Endometrial microvascular endothelial cells (primary cell): Measurements from ENCODE around the gene ENTPD8. TPM values are rescaled to one million over a fixed set of nuclear protein-coding genes. Genes with fewer than 3 reads are reported as not detected.

ENCODE experiments used
- in situ Hi-C: cut with HindIII; loops from 2 replicates; pipeline ENCODE4 v1.10.0; 2017; ENCODE audit warnings: low sequenced_read_pairs, low pct_unique_long_range_greater_than_20kb; ENCODE audit errors: inconsistent ontology term
- total RNA-seq: library from RNA; depleted of rRNA; stranded (reverse); fragments of >200 nt; gene quantifications from one replicate; pipeline ENCODE4 v1.2.3, GENCODE V29; 2015; ENCODE audit errors: inconsistent ontology term

Gene ENTPD8
- total RNA-seq, 1 donor from 2014 or later, result not detected

GRCh38 chr9:137406085-137406760 lies 34.9 kb downstream of the ENTPD8 start:
- in situ Hi-C loops, result no loop called here

DNA sequence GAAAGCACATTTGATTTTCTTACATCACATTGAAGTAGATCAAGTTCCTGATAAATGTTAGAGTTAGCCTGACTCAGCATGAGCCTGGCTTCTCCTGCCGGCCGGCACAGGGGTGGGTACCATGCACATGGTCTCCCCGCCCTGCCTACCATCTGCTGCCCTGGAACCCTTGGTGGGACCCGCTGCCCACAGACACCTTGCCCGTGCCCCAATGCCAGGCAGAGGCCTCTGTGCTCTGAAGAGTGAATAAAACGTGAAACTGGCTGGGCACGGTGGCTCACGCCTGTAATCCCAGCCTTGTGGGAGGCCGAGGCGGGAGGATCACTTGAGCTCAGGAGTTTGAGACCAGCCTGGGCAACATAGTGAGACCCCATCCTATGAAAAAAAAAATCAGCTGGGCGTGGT lies 35.5 kb downstream of the ENTPD8 start:
- in situ Hi-C loops, result no loop called here

DNA sequence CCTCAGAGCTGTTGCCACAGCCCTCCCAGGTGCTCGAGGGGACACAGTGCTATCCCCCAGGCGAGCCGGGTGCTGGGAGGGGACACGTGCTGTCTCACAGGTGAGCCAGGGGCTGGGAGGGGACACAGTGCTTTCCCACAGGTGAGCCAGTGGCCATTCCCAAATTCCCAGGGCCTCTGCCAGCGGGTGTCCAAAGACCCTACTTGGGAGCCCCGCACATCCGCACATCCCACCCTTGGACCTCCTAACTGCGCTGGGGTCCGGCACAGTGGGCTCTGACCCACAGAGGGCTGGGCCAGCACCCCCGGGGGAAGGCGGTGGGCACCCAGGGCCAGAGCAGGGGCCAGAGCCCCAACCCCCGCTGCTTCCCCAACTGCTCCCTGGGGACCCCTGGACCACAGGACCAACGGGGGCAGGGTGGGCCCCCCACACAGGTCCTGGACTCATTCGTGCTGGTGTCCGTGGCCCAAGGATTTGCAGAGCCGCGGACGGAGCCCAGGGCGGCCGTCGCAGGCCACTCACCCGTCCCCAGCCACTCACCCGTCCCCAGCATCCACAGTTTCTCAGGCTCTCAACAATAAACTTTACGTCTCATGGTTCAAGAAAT lies 36.1 kb downstream of the ENTPD8 start:
- in situ Hi-C loops, result no loop called here

- in situ Hi-C loops, result no loop called here
These were observed 37.9 kb downstream of the ENTPD8 start for GRCh38 chr9:137403269-137403668.

- in situ Hi-C loops, result no loop called here
These were observed 38.4 kb downstream of the ENTPD8 start for GRCh38 chr9:137402746-137403145.

DNA sequence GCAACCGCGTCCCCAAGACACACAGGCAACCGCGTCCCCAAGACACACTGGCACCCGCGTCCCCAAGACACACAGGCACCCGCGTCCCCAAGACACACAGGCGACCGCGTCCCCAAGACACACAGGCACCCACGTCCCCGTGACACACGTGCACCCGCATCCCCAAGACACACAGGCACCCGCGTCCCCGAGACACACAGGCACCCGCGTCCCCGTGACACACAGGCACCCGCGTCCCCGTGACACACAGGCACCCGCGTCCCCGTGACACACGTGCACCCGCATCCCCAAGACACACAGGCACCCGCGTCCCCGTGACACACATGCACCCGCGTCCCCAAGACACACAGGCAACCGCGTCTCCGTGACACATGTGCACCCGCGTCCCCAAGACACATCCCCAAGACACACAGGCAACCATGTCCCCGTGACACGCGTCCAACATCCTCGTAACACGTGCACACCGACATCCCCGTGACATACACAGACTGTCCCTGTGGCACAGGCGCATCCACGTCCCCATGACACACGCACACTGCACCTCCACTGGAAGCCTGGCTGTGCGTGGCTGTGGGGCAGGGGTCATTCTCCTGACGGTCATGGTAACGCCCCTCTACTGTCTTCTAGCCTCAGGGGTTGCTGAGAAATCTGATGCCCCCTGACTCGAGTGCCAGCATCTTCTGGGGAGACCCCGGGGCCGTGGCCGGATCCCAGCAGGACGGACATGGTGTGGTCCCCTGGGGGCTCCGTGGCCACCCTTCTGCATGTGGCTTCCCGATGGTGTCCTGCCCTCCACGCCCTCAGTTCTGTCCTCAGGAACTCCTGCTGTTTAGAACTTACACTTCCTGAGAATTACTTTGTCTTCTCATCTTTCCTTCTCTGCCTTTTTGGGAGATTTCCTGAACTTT lies 42.3 kb downstream of the ENTPD8 start:
- in situ Hi-C loops, result no loop called here

GRCh38 chr9:137397675-137398423 lies 43.3 kb downstream of the ENTPD8 start:
- in situ Hi-C loops, result no loop called here

- in situ Hi-C loops, result no loop called here
These were observed 44.4 kb downstream of the ENTPD8 start for GRCh38 chr9:137396634-137397367.

GRCh38 chr9:137396227-137396626 lies 44.9 kb downstream of the ENTPD8 start:
- in situ Hi-C loops, result no loop called here

- in situ Hi-C loops, result no loop called here
These were observed 45.5 kb downstream of the ENTPD8 start for GRCh38 chr9:137395666-137396010.

GRCh38 chr9:137394866-137395665 lies 46.1 kb downstream of the ENTPD8 start:
- in situ Hi-C loops, result no loop called here

DNA sequence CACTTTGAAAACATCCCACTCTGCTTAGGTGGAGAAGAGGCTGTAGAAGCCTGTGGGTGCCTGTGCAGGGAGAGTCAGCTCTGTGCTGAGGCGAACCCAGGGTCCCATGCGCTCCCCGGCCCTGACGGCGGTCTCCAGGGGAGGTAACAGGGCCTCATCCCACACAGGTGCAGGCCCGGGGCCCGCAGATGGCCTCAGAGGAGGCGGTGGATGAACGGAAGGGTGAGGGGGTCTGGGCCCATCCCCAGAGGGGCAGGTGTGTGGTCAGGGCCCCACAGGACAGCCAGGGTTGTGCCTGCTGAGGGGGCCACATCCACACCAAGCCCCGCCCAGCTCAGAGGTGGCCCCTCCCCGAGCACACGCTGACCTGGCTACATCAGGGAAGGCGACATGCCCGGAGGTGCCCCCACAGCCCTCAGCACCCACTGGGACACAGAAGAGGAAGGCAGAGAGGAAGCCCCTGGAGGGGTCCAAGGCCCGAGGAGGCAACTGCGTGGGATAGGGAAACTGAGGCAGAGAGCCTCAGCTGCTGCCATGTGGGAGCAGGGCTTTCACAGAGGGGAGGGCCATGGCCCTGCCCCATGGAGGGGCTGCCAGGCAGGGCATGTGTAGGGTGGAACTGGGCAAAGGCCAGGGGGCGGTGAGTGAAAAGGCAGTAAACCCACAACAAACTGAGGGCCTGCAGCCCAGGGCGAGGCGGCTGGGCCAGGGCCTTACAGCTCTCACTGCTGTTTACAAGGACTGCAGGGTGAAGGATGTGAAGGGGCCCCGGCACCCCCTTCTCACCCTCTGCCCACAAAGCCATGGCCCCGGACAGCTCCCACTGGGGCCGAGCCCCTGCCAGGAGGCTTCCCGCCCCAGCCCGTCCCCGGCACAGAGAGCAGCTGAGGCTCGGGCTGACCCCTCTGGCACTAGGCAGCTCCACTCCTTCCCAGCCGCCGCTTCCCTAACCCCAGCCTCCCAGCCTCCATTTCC lies 47.7 kb downstream of the ENTPD8 start:
- in situ Hi-C loops, result no loop called here

- in situ Hi-C loops, result no loop called here
These were observed 48.7 kb downstream of the ENTPD8 start for GRCh38 chr9:137392232-137393007.

DNA sequence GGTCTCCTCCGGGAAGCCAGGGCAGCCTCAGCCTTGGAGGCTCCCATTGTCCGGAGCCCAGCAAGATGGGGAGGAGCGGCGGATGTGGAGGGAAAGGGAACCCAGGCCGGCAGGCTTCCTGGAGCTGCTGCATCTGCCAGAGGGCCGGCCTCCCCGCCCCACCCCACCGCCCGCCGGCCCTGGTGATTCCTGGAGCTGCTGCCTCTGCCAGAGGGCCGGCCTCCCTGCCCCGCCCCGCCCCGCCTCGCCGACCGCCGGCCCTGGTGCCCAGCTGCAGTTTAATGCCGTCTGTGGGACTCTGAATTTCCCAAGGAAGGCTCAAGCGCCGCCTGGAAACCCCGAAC lies 49.8 kb downstream of the ENTPD8 start:
- in situ Hi-C loops, result no loop called here

DNA sequence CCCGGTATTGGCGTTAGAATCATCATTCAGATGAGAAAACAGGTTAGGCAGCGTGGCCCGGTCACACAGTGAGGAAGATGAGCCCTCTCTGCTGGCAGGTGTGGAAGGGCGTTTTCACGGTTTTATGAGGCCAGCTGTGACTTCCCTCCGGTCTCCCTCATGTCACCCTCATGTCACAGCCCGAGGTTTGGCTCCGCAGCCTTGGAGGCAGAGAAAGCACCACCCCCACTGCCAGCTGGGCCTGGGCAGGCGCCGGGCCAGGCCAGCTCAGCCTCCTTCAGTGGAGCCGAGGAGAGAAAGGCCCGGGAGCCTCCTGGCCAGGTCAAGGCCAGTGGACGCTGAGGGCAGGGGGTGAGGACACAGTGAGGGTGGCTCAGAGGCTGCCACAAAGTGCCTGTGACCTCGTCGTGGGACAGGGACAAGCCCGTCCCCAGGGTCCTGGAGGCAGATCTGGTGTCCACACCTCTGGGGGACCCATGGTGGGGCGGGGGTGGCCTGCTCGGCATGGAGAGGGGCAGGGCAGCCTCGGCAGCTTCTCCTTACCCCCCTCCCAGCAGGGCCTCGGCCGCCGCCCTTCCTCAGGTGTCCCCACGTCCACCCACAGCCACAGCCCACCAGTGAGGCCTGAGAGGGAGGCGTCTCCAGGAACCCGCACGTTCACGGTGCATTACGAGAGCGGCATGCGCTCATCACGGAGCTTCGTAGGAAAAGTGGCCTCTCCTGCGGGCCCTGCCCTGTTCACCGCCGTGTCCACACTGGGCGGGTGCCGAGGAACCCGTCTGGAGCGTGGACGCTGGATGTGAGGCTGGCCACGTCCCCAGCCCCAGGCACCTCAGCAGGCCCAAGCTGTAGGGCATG lies 50.4 kb downstream of the ENTPD8 start:
- in situ Hi-C loops, result no loop called here

- in situ Hi-C loops, result no loop called here
These were observed 51.8 kb downstream of the ENTPD8 start for GRCh38 chr9:137389428-137389746.
